ENCODE results near the gene HIVEP3. TPM values are rescaled to one million over a fixed set of nuclear protein-coding genes. Genes with fewer than 3 reads are reported as not detected.

The HIVEP3 gene
- polyA plus RNA-seq, 6 donors from 2014 or later, result 0.83 to 2.1 (median 1.3) TPM

- Mint-ChIP-seq H3K27ac (peak overlapping the region in 4 of 6 donors; percentile 1 to 96 (median 70)), H3K9me3 (peaks cover 0 to 3% (median 0%) of the 10 kb centered on the region in 7 donors), H3K27me3 (no peaks in the 10 kb centered on the region), H3K4me3 (peak overlapping the region in 3 of 8 donors; percentile 8 to 61 (median 21)), H3K4me1 (peaks cover 50 to 69% (median 62%) of the 10 kb centered on the region in 3 donors), H3K36me3 (no peaks in the 10 kb centered on the region)
- ATAC-seq (ENCODE audit: low read depth in 2 of 2) (no peak), DNase-seq (no peak)
Measured at GRCh38 chr1:41767534-41768525, 150.9 kb downstream of the HIVEP3 start.

GRCh38 chr1:41766546-41766945, 152.2 kb downstream of the HIVEP3 start:
- peaks cover 47 to 63% (median 62%) of the 10 kb centered on the region in 3 donors for H3K4me1 Mint-ChIP-seq
- peak overlapping the region in 2 of 6 donors; percentile 53 to 71 for H3K27ac Mint-ChIP-seq
- no peaks in the 10 kb centered on the region for H3K27me3 Mint-ChIP-seq
- ATAC-seq (ENCODE audit: low read depth in 2 of 2), result no peak
- H3K9me3 Mint-ChIP-seq, result peaks cover 2 to 7% (median 5%) of the 10 kb centered on the region in 7 donors
- no peaks in the 10 kb centered on the region for H3K36me3 Mint-ChIP-seq
- no peak for DNase-seq
- no peak overlapping the region for H3K4me3 Mint-ChIP-seq

- DNase-seq, result no peak
- Mint-ChIP-seq H3K4me1 (peaks cover 47 to 62% (median 58%) of the 10 kb centered on the region in 3 donors), H3K27ac (peak overlapping the region in 2 of 6 donors; percentile 55 to 65), H3K4me3 (peak overlapping the region in 3 of 8 donors; percentile 50 to 71 (median 58)), H3K27me3 (no peaks in the 10 kb centered on the region), H3K36me3 (no peaks in the 10 kb centered on the region), H3K9me3 (peaks cover 5 to 10% (median 7%) of the 10 kb centered on the region in 7 donors)
- ATAC-seq (ENCODE audit: low read depth in 2 of 2), result no peak
Measured at GRCh38 chr1:41766041-41766440, 152.7 kb downstream of the HIVEP3 start.

- peak overlapping the region in 1 of 6 donors; percentile 65 for H3K27ac Mint-ChIP-seq
- DNase-seq (peak; percentile 17), ATAC-seq (ENCODE audit: low read depth in 2 of 2) (peak; percentile 51)
- peak overlapping the region; percentile 26 to 79 (median 62) for H3K4me3 Mint-ChIP-seq
- peaks cover 5 to 12% (median 8%) of the 10 kb centered on the region in 7 donors for H3K9me3 Mint-ChIP-seq
- no peaks in the 10 kb centered on the region for H3K36me3 Mint-ChIP-seq
- H3K27me3 Mint-ChIP-seq, result no peaks in the 10 kb centered on the region
- peaks cover 47 to 66% (median 58%) of the 10 kb centered on the region in 3 donors for H3K4me1 Mint-ChIP-seq
Measured at GRCh38 chr1:41765152-41765551, 153.6 kb downstream of the HIVEP3 start.

GRCh38 chr1:41764656-41765055, 154.1 kb downstream of the HIVEP3 start:
- peak overlapping the region in 5 of 8 donors; percentile 26 to 72 (median 58) for H3K4me3 Mint-ChIP-seq
- peak overlapping the region in 2 of 6 donors; percentile 49 to 65 for H3K27ac Mint-ChIP-seq
- H3K36me3 Mint-ChIP-seq, result no peaks in the 10 kb centered on the region
- peaks cover 48 to 70% (median 58%) of the 10 kb centered on the region in 3 donors for H3K4me1 Mint-ChIP-seq
- ATAC-seq (ENCODE audit: low read depth in 2 of 2), result no peak
- peaks cover 5 to 12% (median 8%) of the 10 kb centered on the region in 7 donors for H3K9me3 Mint-ChIP-seq
- DNase-seq, result no peak
- no peaks in the 10 kb centered on the region for H3K27me3 Mint-ChIP-seq

- Mint-ChIP-seq H3K27ac (peak overlapping the region in 1 of 6 donors; percentile 48), H3K9me3 (peaks cover 5 to 12% (median 8%) of the 10 kb centered on the region in 7 donors), H3K36me3 (no peaks in the 10 kb centered on the region), H3K4me1 (peaks cover 39 to 53% (median 41%) of the 10 kb centered on the region in 3 donors), H3K27me3 (no peaks in the 10 kb centered on the region), H3K4me3 (no peak overlapping the region)
- no peak for DNase-seq
- ATAC-seq (ENCODE audit: low read depth in 2 of 2), result no peak
Measured at GRCh38 chr1:41762777-41763176, 155.9 kb downstream of the HIVEP3 start.

- H3K4me3 Mint-ChIP-seq, result no peak overlapping the region
- H3K27me3 Mint-ChIP-seq, result no peaks in the 10 kb centered on the region
- ATAC-seq (ENCODE audit: low read depth in 2 of 2) (no peak), DNase-seq (no peak)
- peak overlapping the region in 1 of 6 donors; percentile 47 for H3K27ac Mint-ChIP-seq
- H3K36me3 Mint-ChIP-seq, result no peaks in the 10 kb centered on the region
- H3K4me1 Mint-ChIP-seq, result peaks cover 37 to 47% (median 39%) of the 10 kb centered on the region in 3 donors
- H3K9me3 Mint-ChIP-seq, result peaks cover 5 to 12% (median 8%) of the 10 kb centered on the region in 7 donors
Measured at GRCh38 chr1:41762251-41762650, 156.5 kb downstream of the HIVEP3 start.

- H3K36me3 Mint-ChIP-seq, result no peaks in the 10 kb centered on the region
- H3K27ac Mint-ChIP-seq, result no peak overlapping the region
- H3K9me3 Mint-ChIP-seq, result peaks cover 4 to 12% (median 8%) of the 10 kb centered on the region in 7 donors
- ATAC-seq (ENCODE audit: low read depth in 2 of 2), result no peak
- DNase-seq, result no peak
- no peak overlapping the region for H3K4me3 Mint-ChIP-seq
- H3K27me3 Mint-ChIP-seq, result no peaks in the 10 kb centered on the region
- peaks cover 14 to 26% (median 16%) of the 10 kb centered on the region in 3 donors for H3K4me1 Mint-ChIP-seq
Measured at GRCh38 chr1:41758904-41759548, 159.7 kb downstream of the HIVEP3 start.

GRCh38 chr1:41758500-41758899, 160.2 kb downstream of the HIVEP3 start:
- Mint-ChIP-seq H3K27ac (no peak overlapping the region), H3K9me3 (peaks cover 4 to 12% (median 8%) of the 10 kb centered on the region in 7 donors), H3K36me3 (no peaks in the 10 kb centered on the region), H3K27me3 (no peaks in the 10 kb centered on the region), H3K4me3 (no peak overlapping the region), H3K4me1 (peaks cover 13 to 26% (median 15%) of the 10 kb centered on the region in 3 donors)
- ATAC-seq (ENCODE audit: low read depth in 2 of 2) (no peak), DNase-seq (no peak)

GRCh38 chr1:41754540-41754939, 164.2 kb downstream of the HIVEP3 start:
- H3K27me3 Mint-ChIP-seq, result no peaks in the 10 kb centered on the region
- no peaks in the 10 kb centered on the region for H3K9me3 Mint-ChIP-seq
- ATAC-seq (ENCODE audit: low read depth in 2 of 2) (no peak), DNase-seq (no peak)
- no peak overlapping the region for H3K4me3 Mint-ChIP-seq
- H3K36me3 Mint-ChIP-seq, result no peaks in the 10 kb centered on the region
- H3K4me1 Mint-ChIP-seq, result peaks cover 33 to 51% (median 42%) of the 10 kb centered on the region in 3 donors
- peak overlapping the region in 2 of 6 donors; percentile 5 to 62 for H3K27ac Mint-ChIP-seq

- DNase-seq, result no peak
- Mint-ChIP-seq H3K4me3 (peak overlapping the region in 3 of 8 donors; percentile 13 to 25 (median 25)), H3K27ac (peak overlapping the region; percentile 70 to 99 (median 98)), H3K27me3 (no peaks in the 10 kb centered on the region), H3K4me1 (peaks cover 42 to 69% (median 52%) of the 10 kb centered on the region in 3 donors), H3K9me3 (no peaks in the 10 kb centered on the region), H3K36me3 (no peaks in the 10 kb centered on the region)
- no peak for ATAC-seq (ENCODE audit: low read depth in 2 of 2)
Measured at GRCh38 chr1:41752514-41753170, 166.1 kb downstream of the HIVEP3 start.

GRCh38 chr1:41751804-41752513, 166.8 kb downstream of the HIVEP3 start:
- H3K4me3 Mint-ChIP-seq, result peak overlapping the region; percentile 65 to 88 (median 79)
- H3K4me1 Mint-ChIP-seq, result peaks cover 43 to 71% (median 52%) of the 10 kb centered on the region in 3 donors
- no peaks in the 10 kb centered on the region for H3K9me3 Mint-ChIP-seq
- peak; percentile 37 to 42 for ATAC-seq (ENCODE audit: low read depth in 2 of 2)
- peak; percentile 31 for DNase-seq
- no peaks in the 10 kb centered on the region for H3K36me3 Mint-ChIP-seq
- peak overlapping the region; percentile 96 to 99 (median 98) for H3K27ac Mint-ChIP-seq
- no peaks in the 10 kb centered on the region for H3K27me3 Mint-ChIP-seq
